Kidney epithelial cell (primary cell): ENCODE measurements around the gene MAST2. TPM values are rescaled to one million over a fixed set of nuclear protein-coding genes. Genes with fewer than 3 reads are reported as not detected.

Experiments used
- DNase-seq: peaks from one replicate; pipeline ENCODE4 v3.0.0-alpha.2; 2010; ENCODE audit warnings: low read depth
- H3K27me3 ChIP-seq: 2 replicates; pipeline ENCODE4 v1.6.0; 2011; ENCODE audit warnings: low read length; ENCODE audit not compliant: control insufficient read depth, insufficient read depth
- H3K36me3 ChIP-seq: 2 replicates; pipeline ENCODE4 v1.5.1; 2011; ENCODE audit warnings: low read length; ENCODE audit not compliant: control insufficient read depth, insufficient read depth
- H3K4me3 ChIP-seq: 2 replicates; pipeline ENCODE4 v1.5.1; 2011; ENCODE audit warnings: low read depth, mild to moderate bottlenecking, control low read depth, low read length
- CTCF ChIP-seq: IDR thresholded peaks from 2 replicates; pipeline ENCODE4 v1.5.1; 2011; ENCODE audit warnings: mild to moderate bottlenecking, moderate library complexity, low read length, control low read depth, inconsistent platforms; ENCODE audit not compliant: insufficient read depth, poor library complexity, severe bottlenecking
- total RNA-seq: library from RNA; depleted of rRNA; stranded (reverse); fragments of >200 nt; gene quantifications from 2 replicates; pipeline ENCODE4 v1.2.3, GENCODE V29; 2015

MAST2 gene
- total RNA-seq, 1 donor from 2014 or later, result 26.6 TPM

- H3K36me3 ChIP-seq, result no peaks in the 10 kb centered on the region
- TF ChIP-seq CTCF, result no peak
- DNase-seq, result no peak
- H3K27me3 ChIP-seq, result no peaks in the 10 kb centered on the region
- no peak overlapping the region for H3K4me3 ChIP-seq
Observed at GRCh38 chr1:45884700-45885099, 81.3 kb downstream of the MAST2 start.

GRCh38 chr1:45886229-45886628, 82.8 kb downstream of the MAST2 start:
- Histone ChIP-seq H3K36me3 (no peaks in the 10 kb centered on the region), H3K4me3 (no peak overlapping the region), H3K27me3 (no peaks in the 10 kb centered on the region)
- DNase-seq, result no peak
- TF ChIP-seq CTCF, result no peak

- no peaks in the 10 kb centered on the region for H3K27me3 ChIP-seq
- no peak overlapping the region for H3K4me3 ChIP-seq
- DNase-seq, result no peak
- no peak for TF ChIP-seq CTCF
- no peaks in the 10 kb centered on the region for H3K36me3 ChIP-seq
Observed at GRCh38 chr1:45887156-45887842, 83.9 kb downstream of the MAST2 start.

GRCh38 chr1:45890078-45890477, 86.7 kb downstream of the MAST2 start:
- H3K27me3 ChIP-seq, result no peaks in the 10 kb centered on the region
- H3K36me3 ChIP-seq, result no peaks in the 10 kb centered on the region
- H3K4me3 ChIP-seq, result no peak overlapping the region
- TF ChIP-seq CTCF, result no peak
- DNase-seq, result no peak

- Histone ChIP-seq H3K27me3 (no peaks in the 10 kb centered on the region), H3K36me3 (no peaks in the 10 kb centered on the region), H3K4me3 (no peak overlapping the region)
- no peak for DNase-seq
- TF ChIP-seq CTCF, result no peak
Observed at GRCh38 chr1:45891087-45891486, 87.7 kb downstream of the MAST2 start.
